ENCODE measurements around the gene TSTD1. TPM values are rescaled to one million over a fixed set of nuclear protein-coding genes. Genes with fewer than 3 reads are reported as not detected.
A peak's percentile ranks its signal among the peaks of the same experiment; 100 is the strongest.

TSTD1 gene
- total RNA-seq, 1 donor from 2014 or later: 24.2 TPM

- H3K9me3 Mint-ChIP-seq (ENCODE audit: unreplicated experiment): peaks cover 19% of the 10 kb centered on the region
- no peak overlapping the region for H3K4me3 Mint-ChIP-seq (ENCODE audit: unreplicated experiment)
- H3K27ac Mint-ChIP-seq (ENCODE audit: unreplicated experiment): peak overlapping the region; percentile 39
- DNase-seq: no peak
- peaks cover 23% of the 10 kb centered on the region for H3K27me3 Mint-ChIP-seq (ENCODE audit: unreplicated experiment)
- TF ChIP-seq, protein P1, sequence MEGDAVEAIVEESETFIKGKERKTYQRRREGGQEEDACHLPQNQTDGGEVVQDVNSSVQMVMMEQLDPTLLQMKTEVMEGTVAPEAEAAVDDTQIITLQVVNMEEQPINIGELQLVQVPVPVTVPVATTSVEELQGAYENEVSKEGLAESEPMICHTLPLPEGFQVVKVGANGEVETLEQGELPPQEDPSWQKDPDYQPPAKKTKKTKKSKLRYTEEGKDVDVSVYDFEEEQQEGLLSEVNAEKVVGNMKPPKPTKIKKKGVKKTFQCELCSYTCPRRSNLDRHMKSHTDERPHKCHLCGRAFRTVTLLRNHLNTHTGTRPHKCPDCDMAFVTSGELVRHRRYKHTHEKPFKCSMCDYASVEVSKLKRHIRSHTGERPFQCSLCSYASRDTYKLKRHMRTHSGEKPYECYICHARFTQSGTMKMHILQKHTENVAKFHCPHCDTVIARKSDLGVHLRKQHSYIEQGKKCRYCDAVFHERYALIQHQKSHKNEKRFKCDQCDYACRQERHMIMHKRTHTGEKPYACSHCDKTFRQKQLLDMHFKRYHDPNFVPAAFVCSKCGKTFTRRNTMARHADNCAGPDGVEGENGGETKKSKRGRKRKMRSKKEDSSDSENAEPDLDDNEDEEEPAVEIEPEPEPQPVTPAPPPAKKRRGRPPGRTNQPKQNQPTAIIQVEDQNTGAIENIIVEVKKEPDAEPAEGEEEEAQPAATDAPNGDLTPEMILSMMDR (IDR thresholded peaks at IDR 0.05; ENCODE audit: partially characterized antibody, unreplicated experiment): no peak
- peaks cover 14% of the 10 kb centered on the region for H3K4me1 Mint-ChIP-seq (ENCODE audit: low read depth, unreplicated experiment)
- peaks cover 4% of the 10 kb centered on the region for H3K36me3 Mint-ChIP-seq (ENCODE audit: unreplicated experiment)
Measured at GRCh38 chr1:161083748-161084596, 45.2 kb upstream of the TSTD1 start.

DNA sequence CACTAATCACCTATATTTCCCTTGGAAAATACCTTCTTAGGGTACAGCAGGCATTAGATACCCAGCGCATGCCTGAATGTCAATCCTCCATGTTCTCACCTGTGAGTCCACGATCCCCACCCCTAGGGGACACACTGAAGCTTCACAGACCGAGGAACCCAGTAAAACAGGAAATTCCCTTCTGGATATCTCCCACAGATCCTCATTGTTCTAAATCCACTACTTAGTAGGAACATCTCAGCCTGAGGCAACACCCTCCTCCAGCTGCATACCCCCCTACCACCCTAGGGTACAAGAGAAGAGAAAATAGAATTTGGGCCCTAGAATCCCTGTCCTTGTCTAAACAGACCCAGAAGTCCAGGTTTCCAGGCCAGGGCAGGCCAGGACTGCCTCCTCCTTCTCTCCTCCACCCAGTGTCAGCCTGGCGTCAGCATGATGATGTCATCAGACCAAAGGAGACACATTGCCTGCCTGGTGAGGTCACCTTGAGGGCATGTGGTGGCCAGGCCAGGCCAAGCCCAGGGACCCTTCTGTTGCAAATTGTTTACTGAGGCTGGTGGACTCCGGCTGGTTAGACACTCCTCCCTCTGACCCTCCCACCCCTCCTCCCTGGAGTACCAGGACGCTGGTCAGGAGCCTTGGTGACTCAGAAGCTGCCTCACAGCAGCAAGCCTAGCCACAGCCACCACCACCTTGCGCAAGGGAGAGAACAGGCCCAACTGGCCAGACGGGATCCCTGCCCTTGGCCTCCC is 44.4 kb upstream of the TSTD1 start:
- peak; percentile 61 for DNase-seq
- H3K9me3 Mint-ChIP-seq (ENCODE audit: unreplicated experiment): peaks cover 20% of the 10 kb centered on the region
- peak overlapping the region; percentile 66 for H3K27ac Mint-ChIP-seq (ENCODE audit: unreplicated experiment)
- TF ChIP-seq, protein P1 (IDR thresholded peaks at IDR 0.05; ENCODE audit: partially characterized antibody, unreplicated experiment): no peak
- peaks cover 5% of the 10 kb centered on the region for H3K36me3 Mint-ChIP-seq (ENCODE audit: unreplicated experiment)
- H3K4me3 Mint-ChIP-seq (ENCODE audit: unreplicated experiment): no peak overlapping the region
- H3K4me1 Mint-ChIP-seq (ENCODE audit: low read depth, unreplicated experiment): peaks cover 14% of the 10 kb centered on the region
- peaks cover 22% of the 10 kb centered on the region for H3K27me3 Mint-ChIP-seq (ENCODE audit: unreplicated experiment)

- H3K27me3 Mint-ChIP-seq (ENCODE audit: unreplicated experiment): peaks cover 22% of the 10 kb centered on the region
- peaks cover 20% of the 10 kb centered on the region for H3K9me3 Mint-ChIP-seq (ENCODE audit: unreplicated experiment)
- H3K27ac Mint-ChIP-seq (ENCODE audit: unreplicated experiment): no peak overlapping the region
- H3K4me1 Mint-ChIP-seq (ENCODE audit: low read depth, unreplicated experiment): peaks cover 14% of the 10 kb centered on the region
- TF ChIP-seq, protein P1 (IDR thresholded peaks at IDR 0.05; ENCODE audit: partially characterized antibody, unreplicated experiment): no peak
- H3K36me3 Mint-ChIP-seq (ENCODE audit: unreplicated experiment): peaks cover 5% of the 10 kb centered on the region
- H3K4me3 Mint-ChIP-seq (ENCODE audit: unreplicated experiment): no peak overlapping the region
- DNase-seq: no peak
Measured at GRCh38 chr1:161082483-161082882, 43.7 kb upstream of the TSTD1 start.

DNA sequence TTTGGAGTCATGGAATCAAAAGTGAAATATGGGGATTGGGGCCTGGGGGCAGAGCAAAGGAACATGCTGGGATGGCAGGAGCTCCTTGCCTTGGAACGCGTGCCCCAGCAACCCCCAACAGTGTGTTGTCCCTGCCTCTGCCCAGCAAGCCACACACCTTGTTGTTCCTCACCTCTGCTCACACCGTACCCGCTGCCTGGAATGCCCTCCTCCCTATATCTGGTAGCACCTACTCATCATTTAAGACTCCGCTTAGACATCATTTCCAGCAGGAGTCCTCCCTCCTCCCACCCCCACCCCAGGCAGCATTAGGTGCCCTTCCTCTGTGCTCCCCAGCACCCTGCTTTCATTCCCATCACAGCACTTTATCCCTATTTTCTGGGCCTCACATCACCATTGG is 42.8 kb upstream of the TSTD1 start:
- Mint-ChIP-seq H3K27me3 (ENCODE audit: unreplicated experiment) (peaks cover 22% of the 10 kb centered on the region), H3K4me3 (ENCODE audit: unreplicated experiment) (no peak overlapping the region), H3K36me3 (ENCODE audit: unreplicated experiment) (peaks cover 5% of the 10 kb centered on the region), H3K4me1 (ENCODE audit: low read depth, unreplicated experiment) (peaks cover 14% of the 10 kb centered on the region), H3K9me3 (ENCODE audit: unreplicated experiment) (peaks cover 20% of the 10 kb centered on the region), H3K27ac (ENCODE audit: unreplicated experiment) (peak overlapping the region; percentile 70)
- TF ChIP-seq, protein P1 (IDR thresholded peaks at IDR 0.05; ENCODE audit: partially characterized antibody, unreplicated experiment): no peak
- no peak for DNase-seq

Data from glutamatergic neuron (in vitro differentiated cells).